SKM-1 (cell line): ENCODE data around the gene KLHL29.

Source experiments
- DNase-seq: peaks from one replicate; lab custom pipeline; 2025; ENCODE audit not compliant: unreplicated experiment; lab: John Stamatoyannopoulos, UW

KLHL29 gene

DNA sequence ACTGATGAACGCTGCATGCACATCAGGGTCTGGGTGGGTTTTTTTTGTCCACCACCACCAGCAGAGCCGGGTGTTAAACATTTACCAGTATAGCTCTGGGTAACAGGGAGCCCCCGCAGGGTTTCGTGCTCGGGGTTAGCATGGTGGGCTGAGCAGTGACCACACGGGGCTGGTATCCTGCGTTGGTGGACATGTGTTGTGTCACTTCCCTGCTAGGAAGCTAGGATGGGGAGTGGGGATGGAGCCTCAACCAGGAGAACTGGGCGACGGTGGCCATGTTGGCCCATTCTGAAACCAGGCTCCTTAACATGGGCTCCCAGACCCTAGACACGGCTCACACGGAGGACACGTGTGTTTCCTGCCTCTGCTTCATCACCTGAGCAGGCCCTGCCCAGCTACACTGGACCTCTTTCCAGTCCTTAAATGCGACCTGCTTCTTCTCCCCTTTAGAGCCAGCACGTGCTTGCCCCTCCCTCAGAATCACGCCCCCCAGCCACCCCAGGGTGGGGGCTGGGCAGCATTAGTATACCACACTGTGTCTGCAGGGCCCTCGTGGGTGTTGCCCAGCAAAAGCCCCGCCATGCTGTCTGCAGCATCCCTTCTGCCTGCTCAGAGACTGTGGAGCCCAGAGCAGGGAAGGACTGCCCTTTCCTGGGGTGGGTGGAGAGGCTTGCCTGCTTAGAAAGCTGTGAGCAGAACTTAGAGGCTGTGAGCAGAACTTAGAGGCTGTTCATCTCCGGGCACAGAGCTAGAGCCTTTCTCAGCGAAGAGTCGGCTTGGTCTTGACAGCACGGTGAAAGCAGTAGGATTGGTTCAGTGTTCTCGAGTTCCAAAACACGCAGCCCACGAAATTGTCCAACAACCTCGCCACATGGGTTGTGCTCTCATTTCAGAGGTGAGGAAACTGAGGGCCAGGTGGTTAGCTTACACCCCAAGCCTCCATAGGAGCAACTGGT lies 142.1 kb downstream of the KLHL29 start:
- DNase-seq = no peak

DNA sequence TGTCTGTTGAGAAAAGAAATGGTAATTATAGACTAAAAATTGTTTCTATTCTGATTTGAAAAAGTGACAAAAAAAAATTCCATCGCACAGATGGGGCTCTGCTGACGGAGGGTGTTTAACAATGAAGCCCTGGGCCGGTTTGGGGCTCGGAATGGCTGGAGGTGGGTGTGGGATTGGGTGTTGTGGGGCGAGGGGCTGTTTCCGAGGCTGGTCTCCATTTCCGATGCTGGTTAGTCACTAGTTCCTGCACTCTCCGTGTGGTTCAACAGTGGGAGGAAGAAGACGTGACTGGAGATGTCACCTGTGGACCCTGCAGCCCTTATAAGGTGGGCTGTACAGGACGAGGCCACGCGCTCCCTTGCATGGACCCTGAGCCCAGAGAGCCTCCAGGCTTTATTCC lies 143.2 kb downstream of the KLHL29 start:
- no peak for DNase-seq

DNA sequence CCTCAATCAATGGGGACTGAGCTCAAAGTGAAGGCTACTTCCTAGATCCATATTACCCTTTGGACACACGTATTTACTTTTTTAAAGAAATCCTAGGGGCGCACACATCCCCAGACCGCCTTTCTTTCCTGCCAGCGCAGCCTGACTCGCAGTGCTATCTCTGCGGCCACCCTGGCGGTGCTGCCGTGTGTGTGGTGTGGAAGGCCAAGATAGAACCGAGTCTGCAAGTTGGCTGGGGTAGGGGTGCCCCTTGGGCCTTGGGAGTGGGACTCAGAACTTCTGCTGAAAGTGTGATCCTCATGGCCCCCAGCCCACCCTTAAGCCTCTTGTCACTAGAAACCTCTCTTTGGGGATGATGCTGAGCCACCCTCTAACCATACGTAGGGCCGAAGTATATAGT lies 143.7 kb downstream of the KLHL29 start:
- DNase-seq = no peak

DNA sequence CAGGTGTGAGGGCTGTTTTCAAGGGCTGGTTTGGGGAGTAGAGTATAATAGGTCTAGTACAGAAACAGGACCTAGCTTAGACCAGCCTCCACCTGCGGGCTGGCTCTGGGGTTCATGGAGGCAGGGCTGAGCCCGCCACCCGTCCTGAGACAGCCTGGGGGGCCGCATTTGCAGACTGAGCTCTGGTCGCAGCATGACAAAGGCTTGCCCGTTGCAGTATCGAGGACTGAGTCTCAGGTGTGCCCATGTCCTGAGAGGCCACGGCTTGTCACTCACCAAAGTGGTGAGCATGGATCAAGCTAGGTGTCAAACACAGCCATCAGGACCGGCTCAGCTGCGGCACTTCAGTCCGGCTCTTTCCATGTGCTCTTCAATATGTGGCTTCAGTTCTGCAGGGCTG lies 144.7 kb downstream of the KLHL29 start:
- no peak for DNase-seq

DNA sequence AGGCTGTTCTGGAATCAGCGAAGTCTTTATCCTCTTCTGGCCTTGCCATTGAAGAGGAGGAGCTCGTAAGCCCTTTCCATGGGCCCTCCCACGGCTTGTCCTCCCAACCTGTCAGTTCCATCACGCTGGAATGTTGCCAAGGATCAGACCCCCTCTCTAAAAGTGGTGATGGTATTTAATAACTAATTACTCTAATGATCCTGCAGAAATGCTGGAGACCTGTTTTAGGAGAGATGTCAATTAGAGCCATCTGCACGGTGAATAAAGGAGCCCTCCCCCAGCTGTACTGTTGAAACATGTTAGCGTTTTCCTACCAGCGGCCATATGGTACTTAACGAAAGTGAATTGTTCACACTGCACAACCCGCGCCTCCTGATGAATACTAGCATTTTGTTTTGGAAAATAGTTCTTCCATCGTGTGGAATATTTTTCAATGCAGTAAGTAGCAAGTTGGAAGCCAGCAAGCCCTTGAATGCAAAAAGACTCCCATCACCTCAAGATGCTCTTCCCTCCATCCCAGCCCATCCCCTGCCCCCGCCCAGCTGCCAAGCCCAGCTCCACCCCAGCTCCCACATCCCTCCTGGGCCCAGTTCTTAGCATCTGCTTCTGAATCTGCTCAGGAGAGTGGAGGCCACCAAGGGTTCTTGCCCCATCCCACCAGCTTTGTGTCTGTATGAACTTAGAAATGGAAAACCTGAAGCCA lies 145.4 kb downstream of the KLHL29 start:
- no peak for DNase-seq

DNA sequence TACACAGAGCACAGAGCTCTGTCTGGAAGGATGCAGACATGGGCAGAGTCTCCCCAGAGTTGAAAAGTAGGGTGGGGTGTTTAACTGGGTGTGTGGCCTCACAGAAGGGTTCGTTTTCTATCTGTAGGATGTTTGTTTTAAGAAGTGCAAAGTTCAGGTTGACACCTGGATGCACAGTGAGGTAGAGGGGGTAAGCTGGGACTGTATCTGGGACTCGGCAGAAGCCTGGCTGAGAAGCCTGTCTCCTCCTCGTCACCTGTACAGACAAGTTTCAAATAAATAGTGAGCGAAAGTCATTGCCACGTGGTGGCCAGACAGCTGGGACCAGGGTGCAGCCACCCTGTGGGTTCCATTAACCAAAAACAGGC lies 145.9 kb downstream of the KLHL29 start:
- no peak for DNase-seq

DNA sequence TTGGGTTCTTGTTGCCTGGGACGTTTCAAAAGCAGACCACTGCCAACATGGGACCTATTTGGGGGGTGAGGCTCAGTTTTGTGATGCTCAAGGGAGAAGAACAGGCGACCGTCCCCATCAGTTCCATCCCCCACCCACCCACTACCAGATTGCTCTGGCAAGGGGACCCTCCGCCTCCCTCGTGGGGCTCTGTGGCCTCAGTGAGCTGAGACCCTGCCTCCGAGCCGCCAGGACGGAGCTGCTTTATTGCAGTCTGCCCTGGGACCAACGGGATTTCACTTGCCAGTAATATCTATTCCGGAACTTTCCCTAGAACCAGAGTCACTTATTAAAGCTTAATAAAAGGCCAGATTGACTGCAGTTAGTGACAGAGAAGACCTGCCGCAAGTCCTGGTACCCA lies 146.3 kb downstream of the KLHL29 start:
- DNase-seq = no peak

DNA sequence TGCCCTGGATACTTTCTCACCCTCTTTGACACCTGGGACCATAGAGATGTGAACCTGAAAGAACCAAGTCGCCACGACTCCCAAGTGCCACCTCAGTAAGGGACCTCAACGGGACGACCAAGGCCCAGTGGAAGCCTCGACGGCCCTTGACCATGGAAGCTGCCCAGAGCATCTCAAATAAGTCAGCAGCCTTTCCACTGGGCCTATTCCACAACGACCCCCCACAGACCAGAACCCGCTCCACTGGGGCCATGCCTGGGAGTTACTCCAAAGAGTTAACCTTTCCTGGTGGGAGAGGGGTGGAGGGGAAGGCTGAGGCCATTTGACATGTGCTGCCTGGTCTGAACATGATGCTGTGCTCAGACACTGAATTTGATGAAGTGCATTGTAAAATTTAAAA lies 146.9 kb downstream of the KLHL29 start:
- DNase-seq = no peak

DNA sequence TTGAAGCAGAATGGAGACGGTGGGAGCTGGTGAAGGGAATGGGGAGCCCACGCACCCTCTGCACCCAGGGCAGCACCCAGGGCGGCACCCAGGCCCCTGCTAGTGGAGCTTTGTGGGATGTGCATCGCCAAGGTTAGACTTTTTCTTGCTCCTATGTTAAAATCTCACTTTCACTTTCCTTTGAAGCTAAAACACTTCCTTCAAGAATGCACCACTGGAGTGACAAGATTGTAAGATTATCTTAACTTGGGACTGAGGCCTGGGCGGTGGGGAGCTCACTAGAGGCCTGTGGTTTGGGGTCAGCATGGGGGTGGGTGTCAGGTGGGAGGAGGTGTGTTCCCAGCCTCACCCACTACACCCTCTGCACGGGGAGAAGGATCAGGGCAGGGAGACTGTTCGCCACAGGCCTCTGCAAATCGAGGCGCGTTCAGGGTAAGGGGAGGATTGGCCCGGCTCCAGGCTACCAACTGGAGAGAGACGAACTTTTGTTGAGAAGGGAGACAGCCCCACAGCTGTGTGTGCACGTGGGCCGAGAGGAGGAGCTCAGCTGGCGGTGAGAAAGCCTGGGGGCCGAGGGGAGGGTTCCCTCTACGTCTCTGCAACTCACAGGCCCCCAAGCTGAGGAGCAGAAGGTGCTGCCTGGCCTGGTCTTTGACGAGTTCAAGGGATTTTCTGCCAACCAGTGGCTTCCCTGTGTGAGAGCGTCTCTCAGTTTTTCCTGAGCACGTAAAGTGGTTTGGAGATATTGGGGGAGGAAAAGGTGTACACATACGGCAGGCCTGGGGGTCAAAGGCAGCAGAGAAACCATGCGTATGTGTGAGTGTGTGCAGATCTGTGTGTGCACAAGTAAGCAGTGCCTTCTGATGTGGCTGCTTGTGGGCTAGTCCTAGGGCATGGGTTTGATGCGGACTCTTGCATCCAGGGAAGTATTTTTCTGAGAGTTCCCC lies 147.7 kb downstream of the KLHL29 start:
- DNase-seq = no peak

DNA sequence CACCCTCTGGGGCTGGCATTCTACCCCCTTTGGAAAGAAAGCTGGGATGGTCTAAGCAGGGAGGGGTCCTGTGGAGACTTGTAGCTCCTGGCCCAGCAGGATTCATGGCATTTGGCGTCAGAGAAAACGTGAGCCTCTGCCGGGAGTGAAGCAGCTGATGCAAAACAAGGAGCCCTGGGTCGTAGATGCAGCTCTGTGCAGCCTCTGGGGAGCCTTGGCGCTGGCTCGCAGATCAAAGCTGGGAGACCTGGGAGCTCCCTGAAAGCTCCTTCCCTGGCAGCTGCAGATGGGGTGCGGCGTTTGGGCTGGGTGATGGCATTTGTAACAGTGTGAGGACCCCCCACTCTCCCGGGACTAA lies 148.3 kb downstream of the KLHL29 start:
- DNase-seq = no peak

DNA sequence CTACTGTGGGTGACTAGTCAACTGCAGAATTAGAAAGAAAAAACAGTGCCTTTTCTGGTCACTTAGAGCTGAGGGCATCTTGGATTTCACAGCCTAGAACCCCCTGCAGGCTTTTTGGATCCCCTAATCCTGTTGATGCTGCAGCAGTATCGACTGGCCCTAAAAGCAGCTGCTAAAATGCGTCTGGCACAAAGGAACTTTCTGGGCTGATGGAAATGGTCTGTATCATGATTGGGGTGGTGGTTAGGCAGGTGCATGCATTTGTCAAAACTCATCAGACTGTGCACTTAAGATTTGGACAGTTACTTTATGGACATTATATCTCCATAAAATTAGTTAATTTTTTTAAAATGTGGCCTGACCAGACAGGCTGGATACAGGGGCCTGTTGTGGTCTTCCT lies 149.8 kb downstream of the KLHL29 start:
- no peak for DNase-seq

DNA sequence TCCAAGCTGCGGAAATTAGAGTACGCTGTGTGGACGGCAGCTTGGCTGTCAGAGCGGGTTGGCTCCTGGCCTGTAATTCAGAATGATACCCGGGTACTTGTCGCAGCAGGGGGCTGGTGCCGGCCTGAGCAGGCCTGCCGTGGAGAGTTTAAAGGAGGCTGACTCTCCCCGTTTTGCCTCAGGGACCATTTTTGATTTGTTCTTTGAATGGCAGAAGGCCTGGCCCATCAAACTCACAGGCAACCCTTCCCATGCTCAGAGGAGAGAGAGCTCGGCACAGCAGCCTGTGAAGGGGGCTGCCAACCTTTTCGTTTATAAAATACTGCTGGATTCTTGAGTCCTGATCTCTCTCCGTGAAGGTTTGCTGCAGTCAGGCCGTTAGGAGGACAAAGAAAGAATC lies 151.3 kb downstream of the KLHL29 start:
- DNase-seq = no peak

DNA sequence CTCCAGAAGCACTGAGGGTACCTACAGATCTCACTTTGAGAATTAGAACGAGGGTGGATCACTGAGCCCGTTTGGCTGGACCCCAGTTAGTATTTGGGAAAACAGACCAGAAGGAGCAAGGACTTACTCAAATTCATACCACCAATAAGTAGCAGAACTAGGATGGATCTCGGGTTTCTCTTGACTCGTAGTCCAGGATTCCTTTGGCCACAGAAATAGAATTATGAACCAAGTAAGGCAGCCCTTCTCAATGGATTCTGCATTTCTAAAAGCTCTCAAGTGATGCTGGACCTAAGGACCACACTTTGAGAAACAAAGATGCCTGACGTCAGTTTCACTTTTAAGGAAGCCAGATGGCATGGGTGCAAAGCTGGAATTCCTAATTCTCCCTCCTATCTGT lies 153.0 kb downstream of the KLHL29 start:
- no peak for DNase-seq

DNA sequence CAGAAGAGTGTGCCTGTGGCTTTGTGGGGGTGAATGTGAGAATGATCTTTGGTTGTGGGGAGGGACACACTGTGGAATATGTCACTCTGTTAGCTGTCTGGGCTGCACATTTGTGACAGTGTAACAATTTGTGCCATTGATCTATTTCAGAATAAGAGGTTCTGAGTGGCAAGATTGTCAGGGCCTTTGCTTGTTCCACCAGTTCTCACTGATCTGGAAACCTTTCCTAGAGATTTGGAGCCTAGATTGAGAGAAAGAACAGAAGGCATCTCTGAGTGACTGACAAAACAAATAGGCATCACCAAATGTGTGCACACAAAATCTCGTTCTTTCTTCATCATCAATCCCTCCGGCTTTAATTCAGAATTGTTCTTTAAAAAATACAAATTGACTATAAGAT lies 153.6 kb downstream of the KLHL29 start:
- DNase-seq = no peak

DNA sequence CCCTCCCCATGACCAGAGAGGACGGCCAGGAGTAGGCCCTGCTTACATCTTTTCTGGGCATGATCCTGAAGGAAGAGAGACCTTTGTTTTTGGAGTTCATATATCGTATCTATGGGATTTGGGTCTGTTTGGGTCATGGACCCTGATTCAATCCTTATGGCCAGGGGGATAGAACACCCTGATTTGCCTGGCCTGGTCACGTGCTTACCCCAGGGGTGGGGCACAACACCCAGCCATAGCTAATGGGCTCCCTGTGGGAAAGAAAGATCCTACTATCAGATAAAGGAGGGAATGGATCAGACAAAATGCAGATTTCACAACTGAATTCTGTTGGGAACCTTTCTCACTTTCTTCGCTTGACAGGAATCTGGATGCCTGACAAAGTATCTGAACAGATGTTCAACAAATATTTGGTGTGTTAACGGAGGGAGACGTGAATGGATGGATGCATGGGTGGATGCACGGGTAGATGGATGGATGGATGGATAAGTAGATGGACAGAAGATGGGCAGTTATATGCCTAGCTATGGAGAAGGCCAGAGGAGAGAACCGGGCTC lies 155.9 kb downstream of the KLHL29 start:
- no peak for DNase-seq

DNA sequence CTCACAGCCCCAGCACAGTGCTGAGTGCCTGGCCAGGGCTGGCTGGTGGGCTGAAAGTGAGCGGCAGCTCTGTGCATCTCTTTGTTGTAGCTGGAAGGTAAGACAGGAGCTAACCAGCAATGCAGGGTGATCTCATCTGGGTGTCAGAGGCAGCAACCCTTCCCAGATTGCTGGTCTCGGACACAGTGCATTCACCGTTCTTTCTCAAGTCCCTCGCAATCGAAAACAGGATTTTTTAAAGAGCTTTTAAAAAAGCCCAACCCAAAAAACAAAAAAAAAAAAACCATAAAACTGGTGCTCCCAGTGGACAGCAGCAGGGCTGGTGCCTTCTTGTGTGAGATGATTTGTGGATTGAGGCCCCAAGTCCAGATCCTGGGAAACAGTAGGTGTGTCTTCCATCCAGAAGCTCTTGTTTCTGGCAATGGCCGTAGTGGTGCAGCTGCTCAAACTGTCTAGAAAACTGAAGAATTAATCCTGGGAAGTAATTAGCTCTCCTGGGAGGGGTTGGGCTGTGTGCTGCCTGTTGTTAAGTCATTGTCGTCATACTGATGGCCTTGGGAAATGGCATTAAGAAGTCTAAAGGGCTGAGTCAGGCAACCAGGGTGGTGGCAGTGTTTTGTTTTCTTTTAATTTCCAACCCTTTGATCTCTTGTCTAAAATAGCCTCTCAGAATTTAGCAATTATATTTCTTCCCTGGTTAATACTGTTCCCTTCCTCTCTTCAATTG lies 156.7 kb downstream of the KLHL29 start:
- no peak for DNase-seq

DNA sequence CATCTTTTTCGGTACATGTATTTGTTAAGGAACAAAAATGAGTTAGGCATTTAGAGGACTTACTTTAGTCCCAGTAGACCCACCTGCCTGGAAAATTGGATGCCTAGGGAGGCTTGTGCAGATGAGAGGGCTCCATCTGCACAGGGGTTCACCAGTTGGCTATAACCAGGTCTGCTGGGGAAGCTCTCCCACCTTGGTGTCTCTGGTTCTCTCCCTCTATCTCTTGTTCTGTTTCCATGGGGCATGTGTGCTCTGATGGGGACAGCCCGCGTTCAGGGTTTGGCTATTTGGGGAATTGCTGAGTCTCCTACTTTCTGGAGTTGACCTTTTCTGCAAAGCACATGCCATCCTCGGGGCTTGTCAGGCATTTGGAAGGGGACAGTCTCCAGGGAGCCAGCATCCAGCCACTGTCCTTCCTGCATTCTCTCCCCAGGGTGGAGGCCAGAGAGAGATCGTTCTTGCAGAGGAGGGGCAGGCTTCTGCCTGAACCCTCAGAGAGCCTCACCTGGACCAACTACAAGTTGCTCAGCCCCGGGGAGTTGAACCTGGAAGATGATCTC lies 157.3 kb downstream of the KLHL29 start:
- DNase-seq = no peak

DNA sequence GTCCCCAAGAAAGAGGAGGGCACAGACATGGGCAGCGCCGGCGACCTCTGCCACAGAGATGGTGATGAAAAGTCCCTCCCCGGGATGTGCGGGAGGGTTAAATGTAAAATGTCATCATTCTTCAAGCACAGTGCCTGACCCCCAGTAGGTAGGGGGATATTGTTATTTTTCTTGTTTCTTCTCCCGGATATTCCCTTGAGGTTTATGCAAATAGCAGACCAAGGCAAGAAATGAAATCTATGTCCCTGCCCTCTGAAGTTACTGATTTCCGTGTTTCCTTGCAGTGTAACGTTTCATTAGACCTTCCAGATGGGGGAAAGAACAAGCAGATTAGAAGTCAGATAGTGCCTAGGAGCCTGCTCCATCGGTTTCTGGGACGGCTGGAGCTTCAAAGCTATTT lies 158.3 kb downstream of the KLHL29 start:
- no peak for DNase-seq

DNA sequence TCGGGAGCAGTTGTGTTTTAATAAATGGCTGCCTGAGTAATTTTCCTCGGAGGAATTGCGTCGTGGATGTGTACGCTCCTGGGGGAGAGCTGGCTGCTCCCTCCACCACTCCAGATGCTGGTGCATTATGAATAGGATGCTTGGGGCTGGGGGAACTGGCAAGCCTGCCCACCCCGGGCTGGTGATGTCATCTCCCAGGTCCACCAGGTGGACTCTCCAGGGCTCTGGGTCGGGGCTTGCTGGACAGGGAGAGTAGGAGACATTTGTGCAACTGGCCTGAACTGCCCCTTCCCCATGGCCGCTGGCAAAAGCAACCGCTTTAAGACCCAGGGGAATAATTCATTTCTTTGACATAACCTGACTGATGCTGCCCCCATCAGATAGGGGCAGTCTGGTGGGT lies 158.7 kb downstream of the KLHL29 start:
- no peak for DNase-seq

DNA sequence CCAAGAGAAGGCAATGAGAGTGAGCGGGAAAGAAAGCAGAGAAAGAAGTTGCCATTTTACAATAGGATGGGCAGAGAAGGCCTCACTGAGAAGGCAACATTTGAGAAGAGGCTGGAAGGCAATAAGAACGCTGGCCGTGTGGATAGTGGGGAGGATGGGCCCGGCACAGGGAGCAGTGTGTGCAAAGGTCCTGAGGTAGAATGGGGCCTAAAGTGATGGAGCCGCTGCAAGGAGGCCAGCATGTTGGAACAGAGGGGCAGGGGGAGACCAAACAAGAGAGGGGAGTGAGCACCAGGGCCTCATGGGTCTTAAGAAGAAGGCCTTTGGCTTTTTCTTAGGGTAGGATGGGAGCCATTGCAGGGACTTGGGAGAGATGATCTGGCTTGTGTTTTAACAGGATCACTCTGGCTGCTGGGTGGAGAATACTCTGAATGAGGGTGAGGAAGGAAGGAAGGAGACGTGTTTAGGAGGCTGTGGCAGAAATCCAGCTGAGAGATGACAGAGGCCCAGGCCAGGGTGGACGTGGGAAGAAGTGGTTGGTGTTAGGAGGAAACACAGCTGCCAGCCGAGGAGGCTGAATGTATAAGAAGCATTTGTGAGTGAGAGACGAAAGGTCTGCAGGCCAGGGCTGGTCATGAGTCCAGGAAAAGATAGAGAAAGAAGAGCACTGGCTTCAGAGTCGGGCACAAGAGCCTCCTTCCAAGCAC lies 159.8 kb downstream of the KLHL29 start:
- no peak for DNase-seq
